T-cell (primary cell): ENCODE results near the gene EIF4E2. TPM values are rescaled to one million over a fixed set of nuclear protein-coding genes. Genes with fewer than 3 reads are reported as not detected.

Experiments
- ATAC-seq, 4 experiments: fragments of 200-7000 bp in 3 of 4; fragments of 150-1000 bp in 1 of 4; cut with Tn5 transposase; replicated peaks in 1 of 4; 1 replicate in 3 of 4; 2 replicates in 1 of 4; pipeline ENCODE4 v1.10.0; 2021; ENCODE audit warnings: moderate library complexity in 3 of 4, mild to moderate bottlenecking in 2 of 4, moderate number of reproducible peaks in 1 of 4
- CTCF ChIA-PET, 2 donors: fragments of 300-600 bp; sonication (Branson Sonifier 250); formaldehyde crosslinking; loops; one replicate each; lab custom pipeline; 2022; ENCODE audit warnings: antibody characterized with exemption in 2 of 2; lab: Charles Lee
- POLR2A ChIA-PET, 2 donors: fragments of 300-600 bp; sonication (Branson Sonifier 250); formaldehyde crosslinking; loops; one replicate each; lab custom pipeline; 2022; ENCODE audit warnings: antibody characterized with exemption in 2 of 2; lab: Charles Lee
- DNase-seq, 35 experiments: peaks; one replicate each; pipeline versions ENCODE4 v3.0.0 to v3.0.0-alpha.2; 2013 to 2023
- H3K27ac ChIP-seq: one replicate; pipeline ENCODE4 v1.5.1; 2013; ENCODE audit warnings: low read length
- H3K27me3 ChIP-seq, 2 experiments: replicated peaks in 1 of 2; 1 replicate in 1 of 2; 2 replicates in 1 of 2; pipeline versions ENCODE4 v1.6.1 to v1.7.0; 2013; ENCODE audit warnings: low read length in 1 of 2, mixed read lengths in 1 of 2; ENCODE audit not compliant: control insufficient read depth in 2 of 2, insufficient read depth in 2 of 2; ENCODE audit errors: extremely low read depth in 1 of 2
- H3K36me3 ChIP-seq, 2 donors: 1 replicate in 1 of 2; 2 replicates in 1 of 2; pipeline versions ENCODE4 v1.6.1 to v1.7.0; 2013; ENCODE audit warnings: low read length in 1 of 2; ENCODE audit not compliant: control insufficient read depth in 2 of 2, insufficient read depth in 1 of 2; ENCODE audit errors: extremely low read depth in 1 of 2
- H3K4me1 ChIP-seq, 2 experiments: 1 replicate in 1 of 2; 2 replicates in 1 of 2; pipeline versions ENCODE4 v1.6.1 to v1.7.0; 2013; ENCODE audit warnings: low read length in 2 of 2, mixed read lengths in 1 of 2; ENCODE audit not compliant: insufficient read depth in 2 of 2, control insufficient read depth in 1 of 2; ENCODE audit errors: extremely low read depth in 1 of 2
- H3K4me3 ChIP-seq, 2 donors: 1 replicate in 1 of 2; 2 replicates in 1 of 2; pipeline versions ENCODE4 v1.5.1 to v1.7.0; 2013; ENCODE audit warnings: mild to moderate bottlenecking in 2 of 2, low read length in 1 of 2, moderate library complexity in 1 of 2; ENCODE audit not compliant: control insufficient read depth in 1 of 2; ENCODE audit errors: extremely low read depth in 1 of 2
- H3K9me3 ChIP-seq: 2 replicates; pipeline ENCODE4 v1.7.0; 2013
- H3K27ac Mint-ChIP-seq, 2 donors: one replicate each; pipeline ENCODE4 v1.8.0; 2020 to 2021; ENCODE audit warnings: mild to moderate bottlenecking in 2 of 2, mixed read lengths in 2 of 2
- H3K27me3 Mint-ChIP-seq, 2 donors: one replicate each; pipeline ENCODE4 v1.8.0; 2021 to 2022; ENCODE audit warnings: mixed read lengths in 2 of 2
- H3K36me3 Mint-ChIP-seq: one replicate; pipeline ENCODE4 v1.8.0; 2021; ENCODE audit warnings: mixed read lengths
- H3K4me1 Mint-ChIP-seq, 3 donors: one replicate each; pipeline ENCODE4 v1.8.0; 2020 to 2022; ENCODE audit warnings: mixed read lengths in 3 of 3, mild to moderate bottlenecking in 1 of 3
- H3K4me3 Mint-ChIP-seq, 3 donors: one replicate each; pipeline ENCODE4 v1.8.0; 2020 to 2022; ENCODE audit warnings: mild to moderate bottlenecking in 3 of 3, mixed read lengths in 3 of 3, moderate library complexity in 3 of 3
- H3K9me3 Mint-ChIP-seq, 3 donors: one replicate each; pipeline ENCODE4 v1.8.0; 2020 to 2022; ENCODE audit warnings: mixed read lengths in 3 of 3
- WGBS: methylation state at CpG from one replicate; pipeline ENCODE4 v1.1.5; 2013; ENCODE audit warnings: missing lambda C conversion rate; ENCODE audit not compliant: insufficient coverage; 5-methylcytosine and 5-hydroxymethylcytosine counted together
- total RNA-seq, 35 experiments: library from RNA in 6 of 35; stranded (reverse) in 6 of 35; fragments of 120-200 nt in 1 of 35; gene quantifications; one replicate each; pipeline versions ENCODE4 v1.2.1 to v1.2.4 and lab custom pipeline; 2013 to 2026

EIF4E2 gene
- total RNA-seq, 5 donors from 2014 or later (not counting 1 experiment from before 2014, with no cell fraction given), result 49.5 to 60.9 (median 55.3) TPM

GRCh38 chr2:232549655-232550353, 685 bp upstream of the EIF4E2 start:
- Histone ChIP-seq H3K36me3 (peaks cover 0 to 9% of the 10 kb centered on the region in 2 donors), H3K9me3 (no peaks in the 10 kb centered on the region), H3K27ac (peak overlapping the region; percentile 92), H3K27me3 (no peaks in the 10 kb centered on the region), H3K4me3 (peak overlapping the region; percentile 90 to 98), H3K4me1 (peaks cover 8 to 42% of the 10 kb centered on the region in 2 experiments)
- 2% methylated on average over 10 of the region's 21 CpGs for WGBS
- ATAC-seq, result peak in 1 of 4 experiments; percentile 16
- ChIA-PET CTCF (no interaction called here), POLR2A (no interaction called here)
- no peak for DNase-seq
- Mint-ChIP-seq H3K27me3 (no peaks in the 10 kb centered on the region), H3K9me3 (peaks cover 0 to 4% (median 4%) of the 10 kb centered on the region in 3 donors), H3K27ac (peak overlapping the region; percentile 99 to 100), H3K4me1 (peaks cover 78 to 82% (median 79%) of the 10 kb centered on the region in 3 donors), H3K4me3 (peak overlapping the region; percentile 98 to 100 (median 99)), H3K36me3 (peaks cover 32% of the 10 kb centered on the region)

- no peaks in the 10 kb centered on the region for H3K27me3 Mint-ChIP-seq
- ATAC-seq (no peak), DNase-seq (no peak)
- H3K9me3 Mint-ChIP-seq, result peaks cover 0 to 4% (median 4%) of the 10 kb centered on the region in 3 donors
- no peaks in the 10 kb centered on the region for H3K9me3 ChIP-seq
- H3K4me3 ChIP-seq, result peak overlapping the region; percentile 90 to 98
- H3K27ac Mint-ChIP-seq, result peak overlapping the region; percentile 95 to 100
- peak overlapping the region; percentile 92 for H3K27ac ChIP-seq
- peaks cover 8 to 42% of the 10 kb centered on the region in 2 experiments for H3K4me1 ChIP-seq
- peaks cover 82 to 91% (median 83%) of the 10 kb centered on the region in 3 donors for H3K4me1 Mint-ChIP-seq
- peaks cover 37% of the 10 kb centered on the region for H3K36me3 Mint-ChIP-seq
- H3K27me3 ChIP-seq, result no peaks in the 10 kb centered on the region
- peaks cover 2 to 9% of the 10 kb centered on the region in 2 donors for H3K36me3 ChIP-seq
- H3K4me3 Mint-ChIP-seq, result peak overlapping the region; percentile 98 to 100 (median 99)
- POLR2A ChIA-PET, result no interaction called here
- CTCF ChIA-PET, result interaction anchor here in 1 of 2 donors (0.6 kb wide), 1 partner anchor 27 kb away, joined by 3 read pairs; no protein-coding TSS in a partner anchor
- WGBS, result 20% methylated on average over 1 of the region's 7 CpGs
Observed at GRCh38 chr2:232551250-232551638, 755 bp downstream of the EIF4E2 start.

GRCh38 chr2:232551776-232552175, 1.3 kb downstream of the EIF4E2 start:
- peaks cover 2 to 10% of the 10 kb centered on the region in 2 donors for H3K36me3 ChIP-seq
- peak overlapping the region; percentile 95 to 100 for H3K27ac Mint-ChIP-seq
- CTCF ChIA-PET, result interaction anchor here in 1 of 2 donors (0.6 kb wide), 1 partner anchor 27 kb away, joined by 3 read pairs; no protein-coding TSS in a partner anchor
- H3K9me3 ChIP-seq, result no peaks in the 10 kb centered on the region
- DNase-seq (no peak), ATAC-seq (no peak)
- WGBS, result 100% methylated on average over 4 of the region's 4 CpGs
- peak overlapping the region in 1 of 2 donors; percentile 98 for H3K4me3 ChIP-seq
- no peaks in the 10 kb centered on the region for H3K27me3 Mint-ChIP-seq
- H3K36me3 Mint-ChIP-seq, result peaks cover 38% of the 10 kb centered on the region
- H3K9me3 Mint-ChIP-seq, result peaks cover 0 to 4% (median 4%) of the 10 kb centered on the region in 3 donors
- POLR2A ChIA-PET, result no interaction called here
- peaks cover 8 to 37% of the 10 kb centered on the region in 2 experiments for H3K4me1 ChIP-seq
- H3K4me1 Mint-ChIP-seq, result peaks cover 80 to 91% (median 81%) of the 10 kb centered on the region in 3 donors
- H3K27ac ChIP-seq, result peak overlapping the region; percentile 92
- peak overlapping the region; percentile 98 to 100 (median 99) for H3K4me3 Mint-ChIP-seq
- H3K27me3 ChIP-seq, result no peaks in the 10 kb centered on the region

GRCh38 chr2:232556426-232556825, 5.9 kb downstream of the EIF4E2 start:
- WGBS, result 100% methylated on average over 2 of the region's 3 CpGs
- peaks cover 50% of the 10 kb centered on the region for H3K36me3 Mint-ChIP-seq
- Histone ChIP-seq H3K9me3 (no peaks in the 10 kb centered on the region), H3K27ac (no peak overlapping the region), H3K27me3 (no peaks in the 10 kb centered on the region), H3K4me3 (no peak overlapping the region), H3K36me3 (peaks cover 6 to 48% of the 10 kb centered on the region in 2 donors), H3K4me1 (peaks cover 2 to 14% of the 10 kb centered on the region in 2 experiments)
- peaks cover 47 to 54% (median 48%) of the 10 kb centered on the region in 3 donors for H3K4me1 Mint-ChIP-seq
- no peak overlapping the region for H3K27ac Mint-ChIP-seq
- ChIA-PET CTCF (no interaction called here), POLR2A (no interaction called here)
- H3K27me3 Mint-ChIP-seq, result no peaks in the 10 kb centered on the region
- ATAC-seq (no peak), DNase-seq (no peak)
- no peak overlapping the region for H3K4me3 Mint-ChIP-seq
- no peaks in the 10 kb centered on the region for H3K9me3 Mint-ChIP-seq

- ChIA-PET CTCF (interaction anchor here in 1 of 2 donors (0.7 kb wide), 1 partner anchor 279 kb away, joined by 4 read pairs; no protein-coding TSS in a partner anchor), POLR2A (no interaction called here)
- no peaks in the 10 kb centered on the region for H3K9me3 Mint-ChIP-seq
- DNase-seq (no peak), ATAC-seq (no peak)
- Histone ChIP-seq H3K4me3 (no peak overlapping the region), H3K27ac (no peak overlapping the region), H3K4me1 (no peaks in the 10 kb centered on the region), H3K36me3 (peaks cover 11 to 84% of the 10 kb centered on the region in 2 donors), H3K9me3 (no peaks in the 10 kb centered on the region), H3K27me3 (no peaks in the 10 kb centered on the region)
- no peaks in the 10 kb centered on the region for H3K27me3 Mint-ChIP-seq
- H3K4me1 Mint-ChIP-seq, result peaks cover 0 to 2% (median 0%) of the 10 kb centered on the region in 3 donors
- H3K36me3 Mint-ChIP-seq, result peaks cover 69% of the 10 kb centered on the region
- H3K27ac Mint-ChIP-seq, result no peak overlapping the region
- no peak overlapping the region for H3K4me3 Mint-ChIP-seq
- 100% methylated on average over 1 of the region's 8 CpGs for WGBS
Observed at GRCh38 chr2:232562515-232563151, 12.1 kb downstream of the EIF4E2 start.

- H3K4me1 Mint-ChIP-seq, result peaks cover 0 to 2% (median 0%) of the 10 kb centered on the region in 3 donors
Observed at GRCh38 chr2:232563580-232563979, 13.1 kb downstream of the EIF4E2 start.

More at GRCh38 chr2:232563580-232563979, 13.1 kb downstream of the EIF4E2 start:
- ChIA-PET CTCF (interaction anchor here in 1 of 2 donors (0.7 kb wide), 2 partner anchors 235 to 280 kb away, joined by 4 to 6 read pairs; no protein-coding TSS in a partner anchor), POLR2A (interaction anchor here in 1 of 2 donors (0.7 kb wide), 1 partner anchor 1384 kb away, joined by 5 read pairs; no protein-coding TSS in a partner anchor)
- DNase-seq, result no peak
- Histone ChIP-seq H3K36me3 (peaks cover 9 to 86% of the 10 kb centered on the region in 2 donors), H3K27me3 (no peaks in the 10 kb centered on the region), H3K4me3 (no peak overlapping the region), H3K4me1 (no peaks in the 10 kb centered on the region), H3K9me3 (no peaks in the 10 kb centered on the region), H3K27ac (no peak overlapping the region)
- no peak for ATAC-seq
- Mint-ChIP-seq H3K4me3 (no peak overlapping the region), H3K36me3 (peaks cover 74% of the 10 kb centered on the region), H3K27me3 (no peaks in the 10 kb centered on the region), H3K9me3 (no peaks in the 10 kb centered on the region), H3K27ac (no peak overlapping the region)
- no CpG with 5 or more reads among the region's 3 CpGs for WGBS
